Liver (tissue), 9 donors: ENCODE results near the gene MNS1. TPM values are rescaled to one million over a fixed set of nuclear protein-coding genes. Genes with fewer than 3 reads are reported as not detected.
A peak's percentile ranks its signal among the peaks of the same experiment; 100 is the strongest.

ENCODE experiments used
- DNase-seq: peaks from one replicate; pipeline ENCODE4 v3.0.0-alpha.2; 2017; ENCODE audit warnings: low spot score
- H3K27ac ChIP-seq, 2 donors: one replicate each; pipeline ENCODE4 v1.7.0; 2013; ENCODE audit warnings: inconsistent platforms in 2 of 2, low read length in 2 of 2, control low read depth in 1 of 2, low read depth in 1 of 2, mild to moderate bottlenecking in 1 of 2
- H3K27me3 ChIP-seq, 4 donors: one replicate each; pipeline versions ENCODE4 v1.6.1 to v1.7.0; 2013; ENCODE audit warnings: low read length in 3 of 4, inconsistent platforms in 1 of 4, mild to moderate bottlenecking in 1 of 4, moderate library complexity in 1 of 4; ENCODE audit not compliant: control insufficient read depth in 4 of 4, insufficient read depth in 4 of 4
- H3K36me3 ChIP-seq, 4 donors: one replicate each; pipeline versions ENCODE4 v1.6.1 to v1.7.0; 2013; ENCODE audit warnings: low read length in 3 of 4, mild to moderate bottlenecking in 3 of 4, low read depth in 1 of 4, moderate library complexity in 1 of 4; ENCODE audit not compliant: control insufficient read depth in 4 of 4, insufficient read depth in 3 of 4
- H3K4me1 ChIP-seq, 4 donors: one replicate each; pipeline versions ENCODE4 v1.6.1 to v1.7.0; 2013; ENCODE audit warnings: low read length in 3 of 4, mild to moderate bottlenecking in 3 of 4, moderate library complexity in 1 of 4; ENCODE audit not compliant: control insufficient read depth in 4 of 4, insufficient read depth in 4 of 4
- H3K4me3 ChIP-seq, 3 donors: one replicate each; pipeline versions ENCODE4 v1.6.1 to v1.7.0; 2013; ENCODE audit warnings: low read length in 3 of 3, control low read depth in 1 of 3, low read depth in 1 of 3, mild to moderate bottlenecking in 1 of 3
- H3K9ac ChIP-seq, 2 donors: one replicate each; pipeline ENCODE4 v1.7.0; 2013; ENCODE audit warnings: low read length in 2 of 2, mild to moderate bottlenecking in 2 of 2, moderate library complexity in 2 of 2, control low read depth in 1 of 2, low read depth in 1 of 2
- H3K9me3 ChIP-seq, 4 donors: one replicate each; pipeline versions ENCODE4 v1.6.1 to v1.7.0; 2013; ENCODE audit warnings: low read length in 3 of 4; ENCODE audit not compliant: control insufficient read depth in 4 of 4
- ATF3 ChIP-seq: IDR thresholded peaks from 2 replicates; pipeline ENCODE4 v1.6.1; 2016; ENCODE audit warnings: antibody characterized with exemption
- CTCF ChIP-seq: fragments of 150-350 bp; IDR thresholded peaks from 2 replicates; pipeline ENCODE4 v1.5.1; 2017; ENCODE audit warnings: improper control_type of control experiment, low read depth, low read length; ENCODE audit not compliant: missing input control
- EGR1 ChIP-seq, 2 donors: IDR thresholded peaks; 2 replicates each; pipeline ENCODE4 v1.6.1; 2016 to 2018; ENCODE audit warnings: antibody characterized with exemption in 2 of 2, low read depth in 2 of 2
- FOXA1 ChIP-seq: IDR thresholded peaks from 2 replicates; pipeline ENCODE4 v1.6.1; 2016; ENCODE audit warnings: antibody characterized with exemption
- GABPA ChIP-seq, 2 donors: IDR thresholded peaks in 1 of 2; conservative IDR thresholded peaks in 1 of 2; 2 replicates each; pipeline ENCODE4 v1.6.1; 2016; ENCODE audit warnings: antibody characterized with exemption in 2 of 2, mild to moderate bottlenecking in 1 of 2, moderate library complexity in 1 of 2
- HNF4A ChIP-seq, 2 donors: conservative IDR thresholded peaks; 2 replicates each; pipeline ENCODE4 v1.6.1; 2016; ENCODE audit warnings: antibody characterized with exemption in 2 of 2, mild to moderate bottlenecking in 2 of 2
- HNF4G ChIP-seq: IDR thresholded peaks from 2 replicates; pipeline ENCODE4 v1.6.1; 2016; ENCODE audit warnings: antibody characterized with exemption
- MAX ChIP-seq: IDR thresholded peaks from 2 replicates; pipeline ENCODE4 v1.6.1; 2016; ENCODE audit warnings: antibody characterized with exemption
- NR2F2 ChIP-seq: IDR thresholded peaks from 2 replicates; pipeline ENCODE4 v1.6.1; 2016; ENCODE audit warnings: antibody characterized with exemption
- RAD21 ChIP-seq, 2 donors: IDR thresholded peaks; 2 replicates each; pipeline ENCODE4 v1.6.1; 2016; ENCODE audit warnings: antibody characterized with exemption in 2 of 2, mild to moderate bottlenecking in 2 of 2
- RXRA ChIP-seq, 2 donors: IDR thresholded peaks; 2 replicates each; pipeline ENCODE4 v1.6.1; 2017 to 2018; ENCODE audit warnings: antibody characterized with exemption in 2 of 2, mild to moderate bottlenecking in 1 of 2
- TAF1 ChIP-seq: conservative IDR thresholded peaks from 2 replicates; pipeline ENCODE4 v1.6.1; 2016; ENCODE audit warnings: antibody characterized with exemption, mild to moderate bottlenecking
- YY1 ChIP-seq: IDR thresholded peaks from 2 replicates; pipeline ENCODE4 v1.6.1; 2016; ENCODE audit warnings: antibody characterized with exemption, mild to moderate bottlenecking
- WGBS: extraction: QIAGEN DNeasy Blood & Tissue Kit; methylation state at CpG from one replicate; pipeline ENCODE4 v1.1.7; 2013; 5-methylcytosine and 5-hydroxymethylcytosine counted together
- polyA plus RNA-seq, 2 donors: library from polyadenylated mRNA; stranded (reverse) in 1 of 2; unstranded in 1 of 2; fragments of 200-250 nt in 1 of 2; fragments of >200 nt in 1 of 2; fragmentation: Nextera tagmentation in 1 of 2; extraction: Ambion mirVana in 1 of 2; gene quantifications; one replicate each; pipeline versions ENCODE4 v1.2.1 to v1.2.3, GENCODE V29; 2013 to 2015
- total RNA-seq, 2 donors: library from RNA; depleted of rRNA; stranded (reverse); fragments of >200 nt; gene quantifications; one replicate each; pipeline ENCODE4 v1.2.3, GENCODE V29; 2014
- TF ChIP-seq, protein P1 (sequence below): IDR thresholded peaks from 2 replicates; pipeline ENCODE4 v1.6.1; 2016; ENCODE audit warnings: antibody characterized with exemption
- TF ChIP-seq, protein P2 (sequence below): IDR thresholded peaks from 2 replicates; pipeline ENCODE4 v1.6.1; 2016; ENCODE audit warnings: antibody characterized with exemption, mild to moderate bottlenecking
- donor health status: healthy.
- donor health status: healthy.
- donor health status: healthy.
- donor health status: healthy.
- donor health status: healthy.

MNS1 gene
- total and polyA plus RNA-seq, 4 donors = 0.08 to 1.3 (median 0.41) TPM

GRCh38 chr15:56471440-56472069 lies 6.6 kb upstream of the MNS1 start:
- Histone ChIP-seq H3K9me3 (no peaks in the 10 kb centered on the region), H3K4me3 (no peak overlapping the region), H3K9ac (no peak overlapping the region), H3K4me1 (peaks cover 0 to 3% (median 0%) of the 10 kb centered on the region in 4 donors), H3K36me3 (no peaks in the 10 kb centered on the region), H3K27me3 (no peaks in the 10 kb centered on the region), H3K27ac (no peak overlapping the region)
- DNase-seq = no peak
- 89% methylated on average over 5 of the region's 5 CpGs for WGBS
- no peak for TF ChIP-seq NR2F2
- no peak for TF ChIP-seq HNF4A (conservative IDR thresholded peaks at IDR 0.05)
- no peak for TF ChIP-seq EGR1 (IDR thresholded peaks at IDR 0.05; ENCODE audit: low read depth in 2 of 2)
- no peak for TF ChIP-seq RXRA (IDR thresholded peaks at IDR 0.05)
- TF ChIP-seq CTCF = no peak
- TF ChIP-seq RAD21 (IDR thresholded peaks at IDR 0.05) = no peak
- TF ChIP-seq, protein P1, sequence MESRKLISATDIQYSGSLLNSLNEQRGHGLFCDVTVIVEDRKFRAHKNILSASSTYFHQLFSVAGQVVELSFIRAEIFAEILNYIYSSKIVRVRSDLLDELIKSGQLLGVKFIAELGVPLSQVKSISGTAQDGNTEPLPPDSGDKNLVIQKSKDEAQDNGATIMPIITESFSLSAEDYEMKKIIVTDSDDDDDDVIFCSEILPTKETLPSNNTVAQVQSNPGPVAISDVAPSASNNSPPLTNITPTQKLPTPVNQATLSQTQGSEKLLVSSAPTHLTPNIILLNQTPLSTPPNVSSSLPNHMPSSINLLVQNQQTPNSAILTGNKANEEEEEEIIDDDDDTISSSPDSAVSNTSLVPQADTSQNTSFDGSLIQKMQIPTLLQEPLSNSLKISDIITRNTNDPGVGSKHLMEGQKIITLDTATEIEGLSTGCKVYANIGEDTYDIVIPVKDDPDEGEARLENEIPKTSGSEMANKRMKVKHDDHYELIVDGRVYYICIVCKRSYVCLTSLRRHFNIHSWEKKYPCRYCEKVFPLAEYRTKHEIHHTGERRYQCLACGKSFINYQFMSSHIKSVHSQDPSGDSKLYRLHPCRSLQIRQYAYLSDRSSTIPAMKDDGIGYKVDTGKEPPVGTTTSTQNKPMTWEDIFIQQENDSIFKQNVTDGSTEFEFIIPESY = no peak
- no peak for TF ChIP-seq HNF4G
- no peak for TF ChIP-seq GABPA (IDR thresholded peaks at IDR 0.05 in 1 of 2, conservative IDR thresholded peaks at IDR 0.05 in 1 of 2)
- no peak for TF ChIP-seq FOXA1
- no peak for TF ChIP-seq TAF1
- TF ChIP-seq, protein P2, sequence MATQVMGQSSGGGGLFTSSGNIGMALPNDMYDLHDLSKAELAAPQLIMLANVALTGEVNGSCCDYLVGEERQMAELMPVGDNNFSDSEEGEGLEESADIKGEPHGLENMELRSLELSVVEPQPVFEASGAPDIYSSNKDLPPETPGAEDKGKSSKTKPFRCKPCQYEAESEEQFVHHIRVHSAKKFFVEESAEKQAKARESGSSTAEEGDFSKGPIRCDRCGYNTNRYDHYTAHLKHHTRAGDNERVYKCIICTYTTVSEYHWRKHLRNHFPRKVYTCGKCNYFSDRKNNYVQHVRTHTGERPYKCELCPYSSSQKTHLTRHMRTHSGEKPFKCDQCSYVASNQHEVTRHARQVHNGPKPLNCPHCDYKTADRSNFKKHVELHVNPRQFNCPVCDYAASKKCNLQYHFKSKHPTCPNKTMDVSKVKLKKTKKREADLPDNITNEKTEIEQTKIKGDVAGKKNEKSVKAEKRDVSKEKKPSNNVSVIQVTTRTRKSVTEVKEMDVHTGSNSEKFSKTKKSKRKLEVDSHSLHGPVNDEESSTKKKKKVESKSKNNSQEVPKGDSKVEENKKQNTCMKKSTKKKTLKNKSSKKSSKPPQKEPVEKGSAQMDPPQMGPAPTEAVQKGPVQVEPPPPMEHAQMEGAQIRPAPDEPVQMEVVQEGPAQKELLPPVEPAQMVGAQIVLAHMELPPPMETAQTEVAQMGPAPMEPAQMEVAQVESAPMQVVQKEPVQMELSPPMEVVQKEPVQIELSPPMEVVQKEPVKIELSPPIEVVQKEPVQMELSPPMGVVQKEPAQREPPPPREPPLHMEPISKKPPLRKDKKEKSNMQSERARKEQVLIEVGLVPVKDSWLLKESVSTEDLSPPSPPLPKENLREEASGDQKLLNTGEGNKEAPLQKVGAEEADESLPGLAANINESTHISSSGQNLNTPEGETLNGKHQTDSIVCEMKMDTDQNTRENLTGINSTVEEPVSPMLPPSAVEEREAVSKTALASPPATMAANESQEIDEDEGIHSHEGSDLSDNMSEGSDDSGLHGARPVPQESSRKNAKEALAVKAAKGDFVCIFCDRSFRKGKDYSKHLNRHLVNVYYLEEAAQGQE = no peak
- TF ChIP-seq ATF3 = no peak
- TF ChIP-seq MAX = no peak
- no peak for TF ChIP-seq YY1

DNA sequence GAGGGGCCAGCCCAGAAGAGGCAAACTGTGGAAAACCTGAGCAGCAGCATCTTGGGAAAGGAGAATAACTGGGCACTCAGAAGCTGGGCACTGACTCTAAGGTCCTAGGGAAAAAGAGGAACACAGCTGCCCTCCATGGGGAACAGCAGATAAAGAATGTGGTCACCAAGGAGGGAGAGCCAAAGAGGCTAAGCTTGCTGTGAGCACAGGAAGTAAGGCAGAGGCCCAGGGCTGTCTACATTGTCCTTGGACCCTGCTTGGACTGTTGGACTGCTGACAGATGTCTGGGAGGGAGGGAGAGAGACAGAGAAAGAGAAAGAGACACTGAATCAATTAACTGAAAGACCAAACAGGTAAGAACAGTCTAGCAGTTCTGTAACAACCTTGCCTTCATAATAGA lies 4.5 kb upstream of the MNS1 start:
- Histone ChIP-seq H3K9ac (no peak overlapping the region), H3K27me3 (no peaks in the 10 kb centered on the region), H3K9me3 (no peaks in the 10 kb centered on the region), H3K4me1 (peaks cover 4 to 13% (median 7%) of the 10 kb centered on the region in 4 donors), H3K36me3 (no peaks in the 10 kb centered on the region), H3K4me3 (no peak overlapping the region), H3K27ac (no peak overlapping the region)
- TF ChIP-seq HNF4A (conservative IDR thresholded peaks at IDR 0.05) = peak in 1 of 2 donors; percentile 28
- no peak for TF ChIP-seq EGR1 (IDR thresholded peaks at IDR 0.05; ENCODE audit: low read depth in 2 of 2)
- no peak for DNase-seq
